ENCODE measurements around the gene SEMA3C. TPM values are rescaled to one million over a fixed set of nuclear protein-coding genes. Genes with fewer than 3 reads are reported as not detected.

SEMA3C gene
- total RNA-seq, 6 donors from 2014 or later = 30.7 to 81.7 (median 50.1) TPM

GRCh38 chr7:80767654-80768053, 151.2 kb downstream of the SEMA3C start:
- ATAC-seq (ENCODE audit: low FRiP score in 2 of 2) = no peak

GRCh38 chr7:80766724-80767123, 152.1 kb downstream of the SEMA3C start:
- TF ChIP-seq POLR2A (IDR thresholded peaks at IDR 0.05) (no peak), EP300 (IDR thresholded peaks at IDR 0.05) (no peak)
- Histone ChIP-seq H3K4me3 (no peak overlapping the region), H3K27ac (no peak overlapping the region), H3K9me3 (no peaks in the 10 kb centered on the region), H3K36me3 (no peaks in the 10 kb centered on the region), H3K4me1 (peaks cover 0 to 12% (median 7%) of the 10 kb centered on the region in 4 donors), H3K27me3 (no peaks in the 10 kb centered on the region)
- no peak for ATAC-seq (ENCODE audit: low FRiP score in 2 of 2)
- DNase-seq = peak in 1 of 2 donors; percentile 44
- 66 to 86% methylated on average over 5 of the region's 5 CpGs for WGBS, 2 donors

More at GRCh38 chr7:80767654-80768053, 151.2 kb downstream of the SEMA3C start:
- Histone ChIP-seq H3K27me3 (no peaks in the 10 kb centered on the region), H3K36me3 (no peaks in the 10 kb centered on the region), H3K27ac (no peak overlapping the region), H3K9me3 (no peaks in the 10 kb centered on the region), H3K4me3 (no peak overlapping the region), H3K4me1 (peaks cover 0 to 12% (median 11%) of the 10 kb centered on the region in 4 donors)
- no peak for TF ChIP-seq POLR2A (IDR thresholded peaks at IDR 0.05)
- TF ChIP-seq EP300 (IDR thresholded peaks at IDR 0.05) = no peak
- no peak for TF ChIP-seq POLR2AphosphoS5 (IDR thresholded peaks at IDR 0.05)
- no peak for TF ChIP-seq CTCF (IDR thresholded peaks at IDR 0.05)
- WGBS, 2 donors = 40 to 42% methylated on average over 1 of the region's 1 CpG
- no peak for DNase-seq

- 85 to 98% methylated on average over 2 of the region's 2 CpGs for WGBS, 2 donors
- H3K4me3 ChIP-seq = no peak overlapping the region
- no peak overlapping the region for H3K27ac ChIP-seq
- no peaks in the 10 kb centered on the region for H3K36me3 ChIP-seq
- no peak for DNase-seq
- no peaks in the 10 kb centered on the region for H3K27me3 ChIP-seq
- no peaks in the 10 kb centered on the region for H3K9me3 ChIP-seq
- TF ChIP-seq EP300 (IDR thresholded peaks at IDR 0.05) (no peak), POLR2AphosphoS5 (IDR thresholded peaks at IDR 0.05) (no peak)
- no peak for ATAC-seq (ENCODE audit: low FRiP score in 2 of 2)
- H3K4me1 ChIP-seq = no peaks in the 10 kb centered on the region
These were observed 154.7 kb downstream of the SEMA3C start for GRCh38 chr7:80764132-80764531.

- Histone ChIP-seq H3K4me1 (no peaks in the 10 kb centered on the region), H3K36me3 (no peaks in the 10 kb centered on the region), H3K4me3 (no peak overlapping the region), H3K27me3 (no peaks in the 10 kb centered on the region), H3K27ac (no peak overlapping the region), H3K9me3 (no peaks in the 10 kb centered on the region)
- no peak for DNase-seq
- no peak for TF ChIP-seq POLR2AphosphoS5 (IDR thresholded peaks at IDR 0.05)
- TF ChIP-seq EP300 (IDR thresholded peaks at IDR 0.05) = no peak
- TF ChIP-seq CTCF (IDR thresholded peaks at IDR 0.05) = no peak
- no peak for TF ChIP-seq POLR2A (IDR thresholded peaks at IDR 0.05)
- ATAC-seq (ENCODE audit: low FRiP score in 2 of 2) = no peak
- 77 to 85% methylated on average over 4 of the region's 4 CpGs for WGBS, 2 donors
These were observed 155.1 kb downstream of the SEMA3C start for GRCh38 chr7:80763704-80764103.

- no peak for TF ChIP-seq EP300 (IDR thresholded peaks at IDR 0.05)
- no peak for TF ChIP-seq CTCF (IDR thresholded peaks at IDR 0.05)
- TF ChIP-seq POLR2AphosphoS5 (IDR thresholded peaks at IDR 0.05) = no peak
- no peak for TF ChIP-seq POLR2A (IDR thresholded peaks at IDR 0.05)
- H3K4me3 ChIP-seq = no peak overlapping the region
- no peaks in the 10 kb centered on the region for H3K4me1 ChIP-seq
- H3K9me3 ChIP-seq = no peaks in the 10 kb centered on the region
- DNase-seq (no peak), ATAC-seq (ENCODE audit: low FRiP score in 2 of 2) (no peak)
- WGBS, 2 donors = 50 to 82% methylated on average over 1 of the region's 1 CpG
- no peaks in the 10 kb centered on the region for H3K36me3 ChIP-seq
- H3K27me3 ChIP-seq = no peaks in the 10 kb centered on the region
- H3K27ac ChIP-seq = no peak overlapping the region
These were observed 155.6 kb downstream of the SEMA3C start for GRCh38 chr7:80763289-80763688.

- no peak overlapping the region for H3K4me3 ChIP-seq
- ATAC-seq (ENCODE audit: low FRiP score in 2 of 2) = no peak
- no peak overlapping the region for H3K27ac ChIP-seq
- WGBS, 2 donors = 72 to 76% methylated on average over 4 of the region's 4 CpGs
- no peaks in the 10 kb centered on the region for H3K36me3 ChIP-seq
- no peaks in the 10 kb centered on the region for H3K9me3 ChIP-seq
- no peaks in the 10 kb centered on the region for H3K27me3 ChIP-seq
- H3K4me1 ChIP-seq = no peaks in the 10 kb centered on the region
- no peak for DNase-seq
- TF ChIP-seq POLR2A (IDR thresholded peaks at IDR 0.05) = no peak
- no peak for TF ChIP-seq CTCF (IDR thresholded peaks at IDR 0.05)
- no peak for TF ChIP-seq EP300 (IDR thresholded peaks at IDR 0.05)
- TF ChIP-seq POLR2AphosphoS5 (IDR thresholded peaks at IDR 0.05) = no peak
These were observed 158.6 kb downstream of the SEMA3C start for GRCh38 chr7:80760292-80760691.

Measured in upper lobe of left lung (tissue), 6 donors.